GM10248 (cell line): ENCODE measurements around the gene ARPP21.
A peak's percentile ranks its signal among the peaks of the same experiment; 100 is the strongest.

Source experiments
- CTCF ChIA-PET: fragments of 300-600 bp; sonication (Branson Sonifier 250); formaldehyde crosslinking; extraction: SDS; loops from one replicate; lab custom pipeline; 2021; ENCODE audit warnings: antibody characterized with exemption; lab: Yijun Ruan, JAX
- POLR2A ChIA-PET: fragments of 350-650 bp; sonication (Branson Sonifier 250); formaldehyde crosslinking; extraction: SDS; loops from one replicate; lab custom pipeline; 2020; ENCODE audit warnings: antibody characterized with exemption; lab: Yijun Ruan, JAX
- DNase-seq: peaks from one replicate; pipeline ENCODE4 v3.0.0; 2012; ENCODE audit errors: extremely low spot score
- CTCF ChIP-seq: IDR thresholded peaks from 2 replicates; pipeline ENCODE4 v1.5.1; 2012; ENCODE audit warnings: mild to moderate bottlenecking, low read depth; ENCODE audit errors: extremely low read depth, missing control alignments, control extremely low read depth

The ARPP21 gene

GRCh38 chr3:35639254-35640186 is at the start of gene ARPP21:
TSS of gene ARPP21 (plus strand) at chr3:35639525. CDS start at chr3:35681752, 42,227 bp downstream.
- ChIA-PET POLR2A (no interaction called here), CTCF (interaction anchor here (1.1 kb wide), 1 partner anchor 20 kb away, joined by 3 read pairs; no protein-coding TSS in a partner anchor)
- no peak for TF ChIP-seq CTCF

GRCh38 chr3:35592589-35593295 is 46.6 kb upstream of the ARPP21 start:
- TF ChIP-seq CTCF = no peak
- DNase-seq = no peak
- CTCF ChIA-PET = no interaction called here
- POLR2A ChIA-PET = no interaction called here

More at GRCh38 chr3:35639254-35640186, at the start of gene ARPP21:
- DNase-seq = peak; percentile 24

- ChIA-PET CTCF (no interaction called here), POLR2A (no interaction called here)
- TF ChIP-seq CTCF = no peak
- no peak for DNase-seq
Measured at GRCh38 chr3:35594739-35595138, 44.6 kb upstream of the ARPP21 start.

- TF ChIP-seq CTCF = no peak
- no peak for DNase-seq
- CTCF ChIA-PET = interaction anchor here (1.3 kb wide), 1 partner anchor 10 kb away, joined by 4 read pairs; no protein-coding TSS in a partner anchor
- POLR2A ChIA-PET = interaction anchor here (0.6 kb wide), 1 partner anchor 160 kb away, joined by 3 read pairs; no protein-coding TSS in a partner anchor
Measured at GRCh38 chr3:35596335-35596995, 42.9 kb upstream of the ARPP21 start.

GRCh38 chr3:35597490-35597889 is 41.8 kb upstream of the ARPP21 start:
- TF ChIP-seq CTCF = no peak
- ChIA-PET POLR2A (no interaction called here), CTCF (no interaction called here)
- DNase-seq = no peak

GRCh38 chr3:35598804-35599203 is 40.5 kb upstream of the ARPP21 start:
- POLR2A ChIA-PET = no interaction called here
- no peak for TF ChIP-seq CTCF
- no peak for DNase-seq
- CTCF ChIA-PET = interaction anchor here (1.1 to 2.1 kb wide), 2 partner anchors 10 to 36 kb away, joined by 3 to 4 read pairs; no protein-coding TSS in a partner anchor
